ENCODE measurements around the gene HNRNPDL.

- TF ChIP-seq REST (IDR thresholded peaks at IDR 0.05; ENCODE audit: insufficient replicate concordance, low read depth): no peak
- TF ChIP-seq, protein P1, sequence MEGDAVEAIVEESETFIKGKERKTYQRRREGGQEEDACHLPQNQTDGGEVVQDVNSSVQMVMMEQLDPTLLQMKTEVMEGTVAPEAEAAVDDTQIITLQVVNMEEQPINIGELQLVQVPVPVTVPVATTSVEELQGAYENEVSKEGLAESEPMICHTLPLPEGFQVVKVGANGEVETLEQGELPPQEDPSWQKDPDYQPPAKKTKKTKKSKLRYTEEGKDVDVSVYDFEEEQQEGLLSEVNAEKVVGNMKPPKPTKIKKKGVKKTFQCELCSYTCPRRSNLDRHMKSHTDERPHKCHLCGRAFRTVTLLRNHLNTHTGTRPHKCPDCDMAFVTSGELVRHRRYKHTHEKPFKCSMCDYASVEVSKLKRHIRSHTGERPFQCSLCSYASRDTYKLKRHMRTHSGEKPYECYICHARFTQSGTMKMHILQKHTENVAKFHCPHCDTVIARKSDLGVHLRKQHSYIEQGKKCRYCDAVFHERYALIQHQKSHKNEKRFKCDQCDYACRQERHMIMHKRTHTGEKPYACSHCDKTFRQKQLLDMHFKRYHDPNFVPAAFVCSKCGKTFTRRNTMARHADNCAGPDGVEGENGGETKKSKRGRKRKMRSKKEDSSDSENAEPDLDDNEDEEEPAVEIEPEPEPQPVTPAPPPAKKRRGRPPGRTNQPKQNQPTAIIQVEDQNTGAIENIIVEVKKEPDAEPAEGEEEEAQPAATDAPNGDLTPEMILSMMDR (IDR thresholded peaks at IDR 0.05; ENCODE audit: insufficient read depth, low read length): no peak
- no peak for TF ChIP-seq POLR2AphosphoS5 (IDR thresholded peaks at IDR 0.05; ENCODE audit: low read depth)
- TF ChIP-seq GABPA (IDR thresholded peaks at IDR 0.05; ENCODE audit: low read depth): no peak
These were observed 28.7 kb downstream of the HNRNPDL start for GRCh38 chr4:82401600-82401999.

All from HL-60 (cell line).